GM20000 (cell line): ENCODE data around the gene SOX8.

Experiments
- DNase-seq: peaks from one replicate; pipeline ENCODE4 v3.0.0; 2012; ENCODE audit warnings: low spot score
- TF ChIP-seq, protein P1 (sequence below): IDR thresholded peaks from 2 replicates; pipeline ENCODE4 v1.5.1; 2012; ENCODE audit warnings: mild to moderate bottlenecking, control low read depth; ENCODE audit errors: extremely low read depth, missing control alignments

The SOX8 gene

DNA sequence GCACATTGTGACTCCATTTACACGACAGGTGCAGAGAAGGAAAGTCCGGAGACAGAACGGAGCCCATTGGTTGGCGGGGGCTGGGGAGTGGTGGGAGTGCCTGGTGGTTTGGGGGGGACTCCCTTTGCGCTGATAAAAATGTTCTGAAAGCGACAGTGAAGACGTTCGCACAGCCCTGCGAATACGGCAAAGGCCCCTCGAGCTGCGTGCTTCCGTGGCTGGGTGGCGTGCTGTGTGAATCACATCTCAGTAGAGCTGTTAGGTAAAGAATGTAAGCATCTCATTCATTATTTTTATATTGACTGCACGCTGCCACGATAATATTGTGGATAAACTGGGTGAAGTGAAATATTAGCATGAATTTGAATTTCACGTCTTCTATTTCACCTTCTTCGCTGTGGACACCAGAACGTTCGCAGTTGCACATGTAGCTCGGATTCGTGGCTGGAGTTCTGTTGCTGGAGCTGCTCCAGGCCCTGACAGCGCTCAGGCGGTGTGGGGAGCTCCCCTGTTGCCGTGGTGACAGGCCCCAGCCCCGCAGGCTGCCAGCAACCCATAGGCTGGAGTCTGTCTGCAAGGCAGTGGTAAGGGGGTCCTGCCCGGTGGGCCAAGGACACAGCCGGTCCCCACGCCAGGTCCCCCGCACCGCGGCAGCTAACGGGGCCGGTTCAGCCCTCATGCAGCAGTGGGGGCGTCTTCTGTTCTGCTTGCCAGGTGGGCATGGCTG, 44.6 kb downstream of the SOX8 start:
- no peak for DNase-seq
- TF ChIP-seq, protein P1, sequence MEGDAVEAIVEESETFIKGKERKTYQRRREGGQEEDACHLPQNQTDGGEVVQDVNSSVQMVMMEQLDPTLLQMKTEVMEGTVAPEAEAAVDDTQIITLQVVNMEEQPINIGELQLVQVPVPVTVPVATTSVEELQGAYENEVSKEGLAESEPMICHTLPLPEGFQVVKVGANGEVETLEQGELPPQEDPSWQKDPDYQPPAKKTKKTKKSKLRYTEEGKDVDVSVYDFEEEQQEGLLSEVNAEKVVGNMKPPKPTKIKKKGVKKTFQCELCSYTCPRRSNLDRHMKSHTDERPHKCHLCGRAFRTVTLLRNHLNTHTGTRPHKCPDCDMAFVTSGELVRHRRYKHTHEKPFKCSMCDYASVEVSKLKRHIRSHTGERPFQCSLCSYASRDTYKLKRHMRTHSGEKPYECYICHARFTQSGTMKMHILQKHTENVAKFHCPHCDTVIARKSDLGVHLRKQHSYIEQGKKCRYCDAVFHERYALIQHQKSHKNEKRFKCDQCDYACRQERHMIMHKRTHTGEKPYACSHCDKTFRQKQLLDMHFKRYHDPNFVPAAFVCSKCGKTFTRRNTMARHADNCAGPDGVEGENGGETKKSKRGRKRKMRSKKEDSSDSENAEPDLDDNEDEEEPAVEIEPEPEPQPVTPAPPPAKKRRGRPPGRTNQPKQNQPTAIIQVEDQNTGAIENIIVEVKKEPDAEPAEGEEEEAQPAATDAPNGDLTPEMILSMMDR: no peak

DNA sequence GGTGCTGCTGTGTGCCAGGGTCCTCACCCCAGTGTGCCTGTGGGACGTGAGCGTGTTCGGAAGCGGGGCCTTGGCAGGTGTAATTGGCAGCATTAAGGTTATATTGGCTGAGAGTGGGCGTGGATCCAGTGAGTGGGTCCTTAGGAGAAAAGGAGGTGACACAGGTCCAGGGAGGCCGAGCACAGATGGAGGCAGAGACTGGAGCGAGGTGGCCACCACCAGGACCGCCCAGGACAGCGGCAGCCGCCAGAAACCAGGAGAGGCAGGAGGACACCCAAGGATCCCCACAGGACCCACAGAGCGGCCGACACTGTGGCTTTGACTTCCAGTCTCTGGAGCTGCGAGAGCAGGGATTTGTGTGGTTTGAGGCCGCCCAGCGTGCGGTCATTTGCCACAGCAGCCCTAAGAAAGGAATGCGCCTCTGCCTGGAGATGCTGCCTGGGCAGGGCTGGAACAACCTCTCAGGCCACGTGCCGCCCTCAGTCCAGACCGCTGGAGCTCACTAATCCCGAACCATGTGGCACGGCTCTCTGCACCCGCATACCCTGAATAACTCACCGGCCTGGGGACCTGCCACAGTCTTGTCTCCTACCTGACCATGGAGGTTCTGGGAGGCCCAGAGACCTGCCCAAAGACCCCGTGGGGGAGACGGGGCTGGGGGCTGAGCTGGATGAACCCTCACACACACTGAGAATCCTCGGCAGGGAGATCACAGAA, 45.4 kb downstream of the SOX8 start:
- TF ChIP-seq, protein P1: no peak
- DNase-seq: no peak

GRCh38 chr16:1027501-1027815, 45.9 kb downstream of the SOX8 start:
- no peak for DNase-seq
- TF ChIP-seq, protein P1: no peak

DNA sequence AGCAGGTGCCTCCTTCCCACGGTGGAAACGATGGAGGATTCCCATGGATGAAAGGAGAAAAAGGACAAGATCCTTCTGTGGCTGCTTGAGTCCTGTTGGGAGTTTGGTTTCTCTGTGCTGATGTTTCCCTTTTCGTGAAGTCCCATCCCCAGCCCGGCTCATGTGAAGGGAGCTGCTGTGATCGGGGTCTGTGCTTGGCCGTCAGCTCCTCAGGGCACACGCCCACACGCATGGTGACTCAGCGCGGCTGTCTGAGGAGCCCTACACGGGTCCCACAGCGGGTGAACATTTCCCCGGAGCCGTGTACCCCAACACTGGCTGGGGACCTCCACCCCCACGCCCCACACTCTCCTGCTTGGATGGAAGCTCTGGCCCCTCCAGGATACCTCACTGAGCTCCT, 46.5 kb downstream of the SOX8 start:
- DNase-seq: no peak

DNA sequence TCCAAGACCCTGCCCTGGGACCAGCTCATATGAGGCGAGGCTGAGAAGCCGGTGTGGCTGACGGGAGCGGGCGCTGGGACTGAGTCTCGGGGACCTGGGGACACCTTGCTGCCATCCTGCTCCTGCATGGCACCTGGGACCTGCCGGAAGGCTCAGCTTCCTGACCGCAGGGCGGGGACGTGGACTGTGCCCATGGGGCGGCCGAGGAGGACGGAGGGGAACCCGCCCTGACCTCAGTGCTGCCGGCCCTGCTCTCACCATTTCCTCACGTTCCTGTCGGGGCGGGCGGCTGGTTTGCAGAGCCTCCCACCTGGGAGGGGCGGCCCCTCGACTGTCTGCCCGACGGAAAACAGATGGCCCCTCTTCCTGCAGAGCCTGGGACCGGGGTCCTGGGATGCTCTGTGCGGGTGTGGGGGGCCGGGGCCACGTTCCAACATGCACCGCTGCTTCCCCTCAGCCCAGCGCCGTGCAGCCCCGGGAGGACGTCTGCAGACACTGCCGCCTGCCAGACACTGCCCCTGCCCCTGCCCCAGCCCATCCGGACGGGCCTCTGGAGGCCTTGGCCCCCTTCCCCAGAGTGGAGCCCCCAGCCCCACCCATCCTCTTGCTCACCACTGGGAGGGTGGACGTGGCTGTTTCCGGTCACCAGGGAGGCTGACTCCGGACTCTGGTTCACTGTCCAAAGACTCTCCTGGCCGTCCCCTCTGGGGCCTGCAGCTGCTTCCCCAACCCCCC, 47.1 kb downstream of the SOX8 start:
- TF ChIP-seq, protein P1: no peak
- no peak for DNase-seq

More for the DNA sequence above, 46.5 kb downstream of the SOX8 start:
- TF ChIP-seq, protein P1: no peak

DNA sequence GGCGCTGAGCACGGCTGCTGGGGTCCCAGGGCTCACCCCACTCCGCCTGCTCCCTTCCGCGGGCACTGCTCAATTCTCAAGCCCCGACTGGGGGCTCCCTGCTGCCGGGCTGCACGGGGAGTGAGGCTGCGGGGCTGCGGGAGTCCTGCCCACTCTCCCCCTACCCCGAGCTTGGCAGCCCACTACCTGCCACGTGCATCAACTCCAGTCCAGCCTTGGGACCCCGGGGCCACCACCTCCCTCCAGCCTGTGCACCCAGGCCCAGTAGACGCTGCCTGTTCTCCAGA, 47.6 kb downstream of the SOX8 start:
- TF ChIP-seq, protein P1: no peak
- DNase-seq: no peak

GRCh38 chr16:1030473-1030901, 48.9 kb downstream of the SOX8 start:
- DNase-seq: no peak
- TF ChIP-seq, protein P1: no peak
